ACC112 (cell line): Measurements from ENCODE around the gene SLC28A1.

Source experiments
- H2AFZ ChIP-seq: fragments of 200-600 bp; sonication (generic); one replicate; pipeline ENCODE4 v1.6.0; 2017; ENCODE audit warnings: antibody characterized with exemption, low read length; ENCODE audit not compliant: unreplicated experiment
- H3K27ac ChIP-seq: fragments of 200-600 bp; sonication (generic); 2 replicates; pipeline ENCODE4 v1.5.1; 2014; ENCODE audit warnings: low read depth, mild to moderate bottlenecking, antibody characterized with exemption, low read length, moderate library complexity
- H3K27me3 ChIP-seq: fragments of 200-600 bp; sonication (generic); 2 replicates; pipeline ENCODE4 v1.6.1; 2014; ENCODE audit warnings: mild to moderate bottlenecking, antibody characterized with exemption, low read length, moderate library complexity, mixed read lengths; ENCODE audit not compliant: insufficient read depth
- H3K36me3 ChIP-seq: fragments of 200-600 bp; sonication (generic); 2 replicates; pipeline ENCODE4 v1.6.1; 2016; ENCODE audit warnings: mild to moderate bottlenecking, antibody characterized with exemption, low read length, moderate library complexity, mixed read lengths; ENCODE audit not compliant: insufficient read depth
- H3K4me1 ChIP-seq: fragments of 200-600 bp; sonication (generic); one replicate; pipeline ENCODE4 v1.6.1; 2016; ENCODE audit warnings: low read length, mixed read lengths; ENCODE audit not compliant: insufficient read depth, unreplicated experiment, control insufficient read depth
- H3K4me3 ChIP-seq: fragments of 200-600 bp; sonication (generic); 2 replicates; pipeline ENCODE4 v1.5.1; 2014; ENCODE audit warnings: mild to moderate bottlenecking, low read depth, low read length
- H3K79me2 ChIP-seq: fragments of 200-600 bp; sonication (generic); one replicate; pipeline ENCODE4 v1.6.0; 2016; ENCODE audit warnings: low read length; ENCODE audit not compliant: control insufficient read depth, unreplicated experiment, insufficient read depth

Gene SLC28A1

DNA sequence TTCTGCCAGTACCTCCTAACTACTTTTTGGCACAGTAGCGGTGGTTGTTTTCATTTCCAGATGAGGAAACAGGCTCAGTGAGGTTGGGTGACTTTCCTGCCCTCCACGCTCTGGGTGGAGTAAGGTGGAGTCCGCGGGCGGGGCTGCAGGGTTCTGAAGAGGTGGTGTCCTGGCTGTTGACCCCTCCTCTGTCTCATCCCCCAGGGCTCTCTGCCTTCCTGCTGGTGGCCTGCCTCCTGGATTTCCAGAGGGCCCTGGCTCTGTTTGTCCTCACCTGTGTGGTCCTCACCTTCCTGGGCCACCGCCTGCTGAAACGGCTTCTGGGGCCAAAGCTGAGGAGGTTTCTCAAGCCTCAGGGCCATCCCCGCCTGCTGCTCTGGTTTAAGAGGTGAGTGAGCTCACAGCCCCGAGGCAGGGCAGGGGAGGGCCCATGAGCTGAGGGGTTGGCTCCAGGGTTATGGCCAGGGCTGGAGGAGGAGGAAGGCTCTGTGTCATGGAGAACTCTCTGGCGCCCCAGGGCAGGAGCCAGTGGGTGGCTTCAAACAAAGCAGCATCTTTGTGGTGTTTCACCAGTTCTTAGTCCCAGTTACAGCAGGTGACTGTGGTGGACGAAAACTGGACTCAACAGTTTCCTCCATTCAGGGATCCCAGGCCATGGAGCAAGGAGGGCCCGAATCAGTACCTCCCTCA lies 10.4 kb downstream of the SLC28A1 start:
- no peak overlapping the region for H2AFZ ChIP-seq
- no peaks in the 10 kb centered on the region for H3K36me3 ChIP-seq
- H3K27me3 ChIP-seq, result no peaks in the 10 kb centered on the region
- no peak overlapping the region for H3K4me3 ChIP-seq
- H3K79me2 ChIP-seq, result no peaks in the 10 kb centered on the region
- H3K27ac ChIP-seq, result no peak overlapping the region
- no peaks in the 10 kb centered on the region for H3K4me1 ChIP-seq

DNA sequence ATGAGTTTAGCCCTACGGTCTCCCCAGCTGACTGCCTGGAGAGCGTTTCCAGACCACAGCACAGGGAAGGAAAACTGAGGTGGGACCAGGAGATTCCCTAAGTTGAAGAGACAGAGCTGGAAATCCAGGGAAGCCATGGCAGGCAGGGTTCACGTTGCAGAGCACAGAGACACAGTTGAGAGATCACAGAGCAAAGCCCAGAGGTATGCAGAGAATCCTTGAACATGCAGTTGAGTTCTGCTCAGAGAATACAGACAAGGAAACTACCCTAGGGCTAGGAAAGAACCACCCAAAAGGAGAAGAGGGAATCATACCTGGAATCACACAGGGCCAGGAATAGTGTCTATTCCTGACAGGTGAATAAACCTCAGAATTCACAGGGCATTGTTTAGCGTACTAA lies 14.3 kb downstream of the SLC28A1 start:
- no peak overlapping the region for H3K27ac ChIP-seq
- no peak overlapping the region for H2AFZ ChIP-seq
- no peaks in the 10 kb centered on the region for H3K4me1 ChIP-seq
- no peak overlapping the region for H3K4me3 ChIP-seq
- H3K36me3 ChIP-seq, result no peaks in the 10 kb centered on the region
- no peaks in the 10 kb centered on the region for H3K27me3 ChIP-seq
- H3K79me2 ChIP-seq, result no peaks in the 10 kb centered on the region

DNA sequence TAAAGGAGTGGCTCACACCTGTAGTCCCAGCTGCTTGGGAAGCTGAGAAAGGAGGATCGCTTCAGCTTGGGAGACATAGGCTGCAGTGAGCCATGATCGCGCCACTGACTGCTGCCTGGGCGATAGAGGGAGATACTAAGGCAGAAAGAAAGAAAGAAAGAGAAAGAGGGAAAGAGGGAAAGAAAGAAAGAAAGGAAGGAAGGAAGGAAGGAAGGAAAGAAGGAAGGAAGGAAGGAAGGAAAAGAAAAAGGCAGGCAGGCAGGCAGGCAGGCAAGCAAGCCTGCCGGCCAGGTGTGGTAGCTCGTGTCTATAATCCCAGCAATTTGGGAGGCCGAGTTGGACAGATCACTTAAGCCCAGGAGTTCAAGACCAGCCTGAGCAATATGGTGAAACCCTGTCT lies 15.3 kb downstream of the SLC28A1 start:
- H3K36me3 ChIP-seq, result no peaks in the 10 kb centered on the region
- H3K4me1 ChIP-seq, result no peaks in the 10 kb centered on the region
- no peak overlapping the region for H2AFZ ChIP-seq
- H3K27ac ChIP-seq, result no peak overlapping the region
- no peaks in the 10 kb centered on the region for H3K79me2 ChIP-seq
- H3K4me3 ChIP-seq, result no peak overlapping the region
- H3K27me3 ChIP-seq, result no peaks in the 10 kb centered on the region

DNA sequence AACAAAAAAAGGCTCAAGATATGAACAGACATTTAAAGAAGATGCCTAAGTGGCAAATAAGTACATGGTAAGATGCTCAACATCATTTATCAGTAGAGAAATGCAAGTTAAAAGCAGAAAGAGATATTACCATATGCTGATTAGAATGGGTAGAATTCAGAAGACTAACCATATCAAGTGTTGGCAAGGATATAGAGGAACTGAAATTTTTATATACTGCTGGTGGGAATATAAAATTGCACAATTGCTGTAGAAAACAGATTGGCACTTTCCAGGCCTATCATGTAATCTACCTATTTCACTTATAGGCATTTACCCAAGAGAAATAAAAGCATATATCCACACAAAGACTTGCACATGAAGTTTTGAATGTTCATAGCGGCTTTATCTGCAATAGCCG lies 17.1 kb downstream of the SLC28A1 start:
- H3K27ac ChIP-seq, result no peak overlapping the region
- H3K4me1 ChIP-seq, result no peaks in the 10 kb centered on the region
- H2AFZ ChIP-seq, result no peak overlapping the region
- H3K27me3 ChIP-seq, result no peaks in the 10 kb centered on the region
- H3K36me3 ChIP-seq, result no peaks in the 10 kb centered on the region
- no peak overlapping the region for H3K4me3 ChIP-seq
- H3K79me2 ChIP-seq, result no peaks in the 10 kb centered on the region

DNA sequence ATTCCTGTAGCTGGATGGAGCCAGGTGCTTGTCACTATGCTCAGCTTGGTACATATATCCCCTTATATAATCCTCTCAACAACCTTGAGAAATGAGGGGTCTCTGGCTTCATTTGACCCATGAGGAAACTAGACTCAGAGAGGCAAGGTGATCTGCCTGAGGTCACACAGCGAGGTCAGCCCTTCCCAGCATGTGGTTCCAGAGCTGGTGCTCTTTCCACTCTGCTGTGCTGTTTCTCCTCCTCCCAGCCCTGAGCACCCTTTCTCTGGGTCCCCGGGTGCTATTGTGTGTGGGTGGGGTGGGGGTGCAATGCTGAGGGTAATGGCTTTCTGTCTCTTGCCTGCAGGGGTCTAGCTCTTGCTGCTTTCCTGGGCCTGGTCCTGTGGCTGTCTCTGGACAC lies 19.3 kb downstream of the SLC28A1 start:
- Histone ChIP-seq H3K4me3 (no peak overlapping the region), H3K79me2 (no peaks in the 10 kb centered on the region), H3K27me3 (no peaks in the 10 kb centered on the region), H2AFZ (no peak overlapping the region), H3K27ac (no peak overlapping the region), H3K4me1 (no peaks in the 10 kb centered on the region), H3K36me3 (no peaks in the 10 kb centered on the region)

- Histone ChIP-seq H3K27ac (no peak overlapping the region), H2AFZ (no peak overlapping the region), H3K4me1 (no peaks in the 10 kb centered on the region), H3K4me3 (no peak overlapping the region), H3K79me2 (no peaks in the 10 kb centered on the region), H3K27me3 (no peaks in the 10 kb centered on the region), H3K36me3 (no peaks in the 10 kb centered on the region)
Measured at GRCh38 chr15:84904419-84904818, 20.0 kb downstream of the SLC28A1 start.

- Histone ChIP-seq H3K27me3 (no peaks in the 10 kb centered on the region), H3K4me1 (no peaks in the 10 kb centered on the region), H3K36me3 (no peaks in the 10 kb centered on the region), H2AFZ (no peak overlapping the region), H3K79me2 (no peaks in the 10 kb centered on the region), H3K27ac (no peak overlapping the region), H3K4me3 (no peak overlapping the region)
Measured at GRCh38 chr15:84905016-84905916, 20.8 kb downstream of the SLC28A1 start.

DNA sequence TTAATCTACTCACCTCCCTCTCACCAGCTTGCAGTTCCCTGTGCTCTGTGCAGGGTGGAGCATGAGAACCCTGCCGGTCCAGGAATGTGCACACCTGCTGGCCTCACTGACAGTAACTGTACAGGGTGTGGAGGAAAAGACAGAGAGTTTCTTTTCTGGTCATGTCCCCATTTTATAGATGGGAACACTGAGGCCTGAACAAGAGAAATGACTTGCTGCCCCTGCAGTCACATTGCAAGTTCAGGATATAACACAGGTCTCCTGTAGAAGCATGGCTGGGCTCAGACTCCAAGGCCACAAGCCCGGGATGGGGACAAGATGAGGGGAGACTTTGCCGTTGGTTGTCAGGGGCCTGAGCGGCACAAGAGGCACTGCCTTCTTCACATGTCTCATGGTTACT lies 23.3 kb downstream of the SLC28A1 start:
- Histone ChIP-seq H3K4me3 (no peak overlapping the region), H3K36me3 (no peaks in the 10 kb centered on the region), H3K79me2 (no peaks in the 10 kb centered on the region), H3K4me1 (peaks cover 16% of the 10 kb centered on the region), H3K27ac (no peak overlapping the region), H3K27me3 (no peaks in the 10 kb centered on the region), H2AFZ (no peak overlapping the region)

- Histone ChIP-seq H3K27me3 (no peaks in the 10 kb centered on the region), H3K79me2 (no peaks in the 10 kb centered on the region), H3K4me1 (peaks cover 24% of the 10 kb centered on the region), H2AFZ (no peak overlapping the region), H3K4me3 (no peak overlapping the region), H3K36me3 (no peaks in the 10 kb centered on the region), H3K27ac (no peak overlapping the region)
Measured at GRCh38 chr15:84908564-84908963, 24.1 kb downstream of the SLC28A1 start.

GRCh38 chr15:84909029-84909428 lies 24.6 kb downstream of the SLC28A1 start:
- Histone ChIP-seq H2AFZ (no peak overlapping the region), H3K4me1 (peaks cover 26% of the 10 kb centered on the region), H3K27ac (no peak overlapping the region)

DNA sequence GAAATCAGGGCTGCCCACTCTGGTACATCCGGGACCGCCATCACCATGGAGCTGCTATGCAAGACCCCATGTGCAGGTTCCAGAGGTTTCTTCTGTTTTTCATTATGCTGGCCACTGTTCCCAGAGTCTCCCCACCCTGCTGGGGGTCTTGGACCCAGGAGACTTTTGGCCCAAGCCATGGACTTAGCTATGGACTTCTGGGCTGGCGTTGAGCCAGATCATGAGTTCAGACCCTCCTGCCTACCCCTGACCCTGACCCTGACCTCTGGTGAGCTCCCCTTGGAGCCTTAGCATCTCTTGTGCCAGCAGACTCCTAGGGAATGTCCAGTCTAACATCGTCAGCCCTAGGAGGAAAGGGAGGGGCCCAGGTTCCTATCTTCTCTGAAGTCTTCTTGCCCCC lies 25.3 kb downstream of the SLC28A1 start:
- Histone ChIP-seq H2AFZ (no peak overlapping the region), H3K4me3 (no peak overlapping the region), H3K4me1 (peaks cover 33% of the 10 kb centered on the region), H3K79me2 (no peaks in the 10 kb centered on the region), H3K36me3 (no peaks in the 10 kb centered on the region), H3K27me3 (no peaks in the 10 kb centered on the region), H3K27ac (no peak overlapping the region)

More at GRCh38 chr15:84909029-84909428, 24.6 kb downstream of the SLC28A1 start:
- H3K4me3 ChIP-seq, result no peak overlapping the region
- no peaks in the 10 kb centered on the region for H3K27me3 ChIP-seq
- no peaks in the 10 kb centered on the region for H3K36me3 ChIP-seq
- no peaks in the 10 kb centered on the region for H3K79me2 ChIP-seq
